Endothelial cell (in vitro differentiated cells): ENCODE results near the gene PKP2. TPM values are rescaled to one million over a fixed set of nuclear protein-coding genes. Genes with fewer than 3 reads are reported as not detected.

Experiments
- DNase-seq: peaks from one replicate; pipeline ENCODE4 v3.0.0; 2021; ENCODE audit warnings: low spot score
- H3K27ac Mint-ChIP-seq: one replicate; pipeline ENCODE4 v1.8.0; 2021; ENCODE audit warnings: mixed read lengths, inconsistent platforms; ENCODE audit not compliant: unreplicated experiment
- H3K27me3 Mint-ChIP-seq: one replicate; pipeline ENCODE4 v1.8.0; 2021; ENCODE audit warnings: mild to moderate bottlenecking, moderate library complexity, mixed read lengths, inconsistent platforms; ENCODE audit not compliant: unreplicated experiment
- H3K36me3 Mint-ChIP-seq: one replicate; pipeline ENCODE4 v1.8.0; 2021; ENCODE audit warnings: mild to moderate bottlenecking, low read depth, mixed read lengths, inconsistent platforms; ENCODE audit not compliant: unreplicated experiment
- H3K4me1 Mint-ChIP-seq: one replicate; pipeline ENCODE4 v1.8.0; 2021; ENCODE audit warnings: mild to moderate bottlenecking, mixed read lengths, inconsistent platforms; ENCODE audit not compliant: unreplicated experiment
- H3K4me3 Mint-ChIP-seq: one replicate; pipeline ENCODE4 v1.8.0; 2021; ENCODE audit warnings: mild to moderate bottlenecking, mixed read lengths, inconsistent platforms; ENCODE audit not compliant: unreplicated experiment
- H3K9me3 Mint-ChIP-seq: one replicate; pipeline ENCODE4 v1.8.0; 2021; ENCODE audit warnings: mixed read lengths, inconsistent platforms; ENCODE audit not compliant: unreplicated experiment
- total RNA-seq: library from RNA; stranded (reverse); fragmentation: NEBNext Ultra II Directional; extraction: Animal tissue kit (Norgen Biotek cat#: 25700); gene quantifications from one replicate; pipeline ENCODE4 v1.2.1, GENCODE V29; 2021; ENCODE audit not compliant: unreplicated experiment
- TF ChIP-seq, protein P1 (sequence below): fragments of 200-600 bp; sonication (generic); IDR thresholded peaks from one replicate; pipeline ENCODE4 v1.5.0; 2021; ENCODE audit warnings: antibody characterized with exemption; ENCODE audit not compliant: unreplicated experiment

Gene PKP2
- total RNA-seq, 1 donor from 2014 or later: 9.0 TPM

DNA sequence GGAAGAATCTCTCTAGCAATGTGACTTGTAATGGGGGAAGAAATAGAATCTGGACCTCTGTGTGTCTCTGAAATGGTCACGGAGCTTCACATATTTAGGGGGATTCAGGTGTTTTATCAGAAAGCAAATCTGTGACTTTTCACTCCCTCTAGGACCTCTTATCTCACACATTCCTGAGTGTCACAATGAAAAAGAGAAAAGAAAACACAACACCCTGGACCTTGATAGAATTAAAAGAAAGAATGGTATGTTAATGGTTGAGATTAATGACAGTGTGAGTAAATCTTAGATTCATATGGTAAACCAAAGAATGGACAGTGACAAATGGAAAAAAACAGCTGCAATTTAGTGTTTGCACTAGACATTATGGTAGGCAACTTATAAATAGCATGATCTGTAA lies 68.5 kb downstream of the PKP2 start:
- no peak overlapping the region for H3K4me3 Mint-ChIP-seq
- no peaks in the 10 kb centered on the region for H3K9me3 Mint-ChIP-seq
- no peak for DNase-seq
- H3K4me1 Mint-ChIP-seq: peaks cover 3% of the 10 kb centered on the region
- H3K27me3 Mint-ChIP-seq: no peaks in the 10 kb centered on the region
- no peaks in the 10 kb centered on the region for H3K36me3 Mint-ChIP-seq
- TF ChIP-seq, protein P1, sequence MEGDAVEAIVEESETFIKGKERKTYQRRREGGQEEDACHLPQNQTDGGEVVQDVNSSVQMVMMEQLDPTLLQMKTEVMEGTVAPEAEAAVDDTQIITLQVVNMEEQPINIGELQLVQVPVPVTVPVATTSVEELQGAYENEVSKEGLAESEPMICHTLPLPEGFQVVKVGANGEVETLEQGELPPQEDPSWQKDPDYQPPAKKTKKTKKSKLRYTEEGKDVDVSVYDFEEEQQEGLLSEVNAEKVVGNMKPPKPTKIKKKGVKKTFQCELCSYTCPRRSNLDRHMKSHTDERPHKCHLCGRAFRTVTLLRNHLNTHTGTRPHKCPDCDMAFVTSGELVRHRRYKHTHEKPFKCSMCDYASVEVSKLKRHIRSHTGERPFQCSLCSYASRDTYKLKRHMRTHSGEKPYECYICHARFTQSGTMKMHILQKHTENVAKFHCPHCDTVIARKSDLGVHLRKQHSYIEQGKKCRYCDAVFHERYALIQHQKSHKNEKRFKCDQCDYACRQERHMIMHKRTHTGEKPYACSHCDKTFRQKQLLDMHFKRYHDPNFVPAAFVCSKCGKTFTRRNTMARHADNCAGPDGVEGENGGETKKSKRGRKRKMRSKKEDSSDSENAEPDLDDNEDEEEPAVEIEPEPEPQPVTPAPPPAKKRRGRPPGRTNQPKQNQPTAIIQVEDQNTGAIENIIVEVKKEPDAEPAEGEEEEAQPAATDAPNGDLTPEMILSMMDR: no peak
- no peak overlapping the region for H3K27ac Mint-ChIP-seq

DNA sequence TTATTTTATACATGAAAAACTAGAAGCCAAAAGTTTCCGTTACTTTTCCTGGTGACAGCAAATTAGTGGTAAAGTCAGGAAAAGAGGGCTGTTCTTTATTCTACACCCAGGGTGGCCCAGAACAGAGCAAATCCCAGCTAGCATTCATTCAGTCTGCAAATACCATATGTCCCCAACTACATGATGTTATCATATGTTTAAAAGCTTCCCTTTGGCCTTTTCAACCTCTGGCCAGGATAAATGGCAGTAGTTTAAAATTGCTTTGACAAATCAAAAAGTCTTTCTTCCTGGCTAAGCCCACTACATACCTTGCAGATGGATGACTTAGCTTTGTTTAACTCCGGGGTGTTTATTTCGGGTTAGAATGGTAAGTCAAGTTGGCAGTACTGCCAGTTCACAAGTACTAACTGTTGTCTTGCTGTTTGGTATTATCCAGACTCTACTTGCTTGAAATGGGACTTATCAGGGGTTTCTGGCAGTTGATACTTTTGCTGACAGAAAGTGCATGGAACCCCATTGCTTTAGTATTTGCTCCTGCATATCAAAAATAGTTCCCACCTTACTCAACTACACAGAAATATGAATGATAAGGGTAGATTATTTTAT lies 69.7 kb downstream of the PKP2 start:
- Mint-ChIP-seq H3K9me3 (no peaks in the 10 kb centered on the region), H3K4me3 (no peak overlapping the region), H3K27ac (no peak overlapping the region), H3K4me1 (peaks cover 3% of the 10 kb centered on the region), H3K36me3 (no peaks in the 10 kb centered on the region), H3K27me3 (no peaks in the 10 kb centered on the region)
- TF ChIP-seq, protein P1: no peak
- no peak for DNase-seq

DNA sequence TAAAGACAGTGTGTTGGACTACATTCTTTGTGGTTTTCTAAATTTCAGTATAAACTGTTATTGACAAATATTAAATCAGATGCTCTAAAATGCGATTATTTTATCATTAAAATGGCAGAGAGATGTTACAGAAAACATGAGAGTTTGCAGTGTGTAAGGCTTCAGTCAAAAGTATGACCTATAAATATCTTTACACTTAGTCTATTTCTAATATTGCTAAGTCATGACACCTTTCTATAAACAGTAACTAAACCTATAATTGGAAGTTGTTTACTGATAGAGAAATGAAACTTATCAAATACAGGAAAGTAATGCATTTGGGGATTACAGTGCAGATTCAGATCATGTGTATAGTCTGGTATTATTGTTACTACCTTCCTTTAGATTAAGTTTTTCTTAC lies 72.0 kb downstream of the PKP2 start:
- Mint-ChIP-seq H3K4me3 (no peak overlapping the region), H3K27me3 (no peaks in the 10 kb centered on the region), H3K9me3 (no peaks in the 10 kb centered on the region), H3K36me3 (no peaks in the 10 kb centered on the region), H3K4me1 (peaks cover 3% of the 10 kb centered on the region), H3K27ac (no peak overlapping the region)
- no peak for DNase-seq
- TF ChIP-seq, protein P1: no peak

DNA sequence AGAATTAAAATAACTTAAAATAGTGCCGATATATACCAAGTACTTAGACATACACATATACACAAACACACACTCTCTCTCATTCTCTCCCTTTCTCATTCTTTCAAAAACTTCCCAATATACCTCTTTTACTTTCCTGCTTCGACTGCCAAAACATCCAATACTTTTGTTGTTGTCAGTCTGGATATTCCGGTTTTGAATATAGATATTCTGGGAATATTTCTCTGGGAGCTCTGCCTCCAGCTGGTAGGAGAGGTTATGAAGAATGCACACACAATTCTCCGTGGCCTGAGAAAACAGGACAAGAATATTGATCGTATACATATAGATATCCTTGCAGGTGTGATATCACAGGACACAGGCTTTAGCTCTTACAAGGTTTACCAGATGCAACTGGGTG lies 74.2 kb downstream of the PKP2 start:
- TF ChIP-seq, protein P1: no peak
- Mint-ChIP-seq H3K4me1 (no peaks in the 10 kb centered on the region), H3K9me3 (no peaks in the 10 kb centered on the region), H3K36me3 (no peaks in the 10 kb centered on the region), H3K27me3 (no peaks in the 10 kb centered on the region), H3K27ac (no peak overlapping the region), H3K4me3 (no peak overlapping the region)
- DNase-seq: no peak

DNA sequence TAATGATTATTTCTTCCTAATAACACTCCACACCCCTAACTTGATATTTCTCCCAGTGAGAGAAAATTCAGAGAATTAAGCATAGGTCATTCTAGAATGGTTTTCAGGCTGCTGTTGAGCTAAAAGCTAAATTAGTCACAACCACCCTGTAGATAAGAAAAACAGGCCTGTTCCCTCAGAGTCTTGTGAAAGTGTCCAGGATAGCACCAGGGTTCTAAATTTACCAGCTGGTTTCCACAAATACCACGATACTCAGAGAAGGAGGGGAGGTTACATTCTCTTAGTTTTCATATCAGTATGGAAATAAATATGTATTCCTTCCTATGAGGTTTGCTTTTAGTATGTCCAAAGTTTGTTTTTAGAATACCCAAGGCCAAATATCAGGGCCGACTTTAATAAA lies 74.9 kb downstream of the PKP2 start:
- no peak overlapping the region for H3K27ac Mint-ChIP-seq
- no peaks in the 10 kb centered on the region for H3K4me1 Mint-ChIP-seq
- DNase-seq: no peak
- no peaks in the 10 kb centered on the region for H3K27me3 Mint-ChIP-seq
- no peak overlapping the region for H3K4me3 Mint-ChIP-seq
- TF ChIP-seq, protein P1: no peak
- no peaks in the 10 kb centered on the region for H3K9me3 Mint-ChIP-seq
- H3K36me3 Mint-ChIP-seq: no peaks in the 10 kb centered on the region
